HepG2 (cell line): ENCODE results near the gene CDA. TPM values are rescaled to one million over a fixed set of nuclear protein-coding genes. Genes with fewer than 3 reads are reported as not detected.

Experiments used
- AKAP8 ChIP-seq: sonication (generic); formaldehyde crosslinking; IDR thresholded peaks from 2 replicates; pipeline ENCODE4 v1.5.1; 2020; ENCODE audit warnings: mild to moderate bottlenecking, missing genetic modification reagents
- ARNT2 ChIP-seq: sonication (generic); formaldehyde crosslinking; IDR thresholded peaks from 2 replicates; pipeline ENCODE4 v1.8.0; 2022; ENCODE audit warnings: mild to moderate bottlenecking, low read depth, missing genetic modification reagents, moderate library complexity
- BRD4 ChIP-seq: sonication (generic); formaldehyde crosslinking; IDR thresholded peaks from 2 replicates; pipeline ENCODE4 v1.4.0; 2020; ENCODE audit warnings: missing genetic modification reagents
- HNF4G ChIP-seq, 2 experiments: sonication (generic) in 1 of 2; formaldehyde crosslinking in 1 of 2; IDR thresholded peaks; 2 replicates each; pipeline versions ENCODE4 v1.4.0 to v1.6.1; 2011 to 2020; ENCODE audit warnings: borderline replicate concordance in 2 of 2, low read depth in 2 of 2, mild to moderate bottlenecking in 2 of 2, low read length in 1 of 2, missing genetic modification reagents in 1 of 2, moderate library complexity in 1 of 2
- JDP2 ChIP-seq: sonication (generic); formaldehyde crosslinking; IDR thresholded peaks from 2 replicates; pipeline ENCODE4 v1.8.1; 2022; ENCODE audit warnings: missing genetic modification reagents, borderline replicate concordance
- MED13 ChIP-seq: sonication (generic); formaldehyde crosslinking; IDR thresholded peaks from 2 replicates; pipeline ENCODE4 v1.5.0; 2020; ENCODE audit warnings: missing genetic modification reagents
- MTA3 ChIP-seq: sonication (generic); formaldehyde crosslinking; IDR thresholded peaks from 2 replicates; pipeline ENCODE4 v1.4.0; 2020; ENCODE audit warnings: missing genetic modification reagents
- RNF219 ChIP-seq: sonication (generic); formaldehyde crosslinking; IDR thresholded peaks from 2 replicates; pipeline ENCODE4 v1.5.0; 2020; ENCODE audit warnings: mild to moderate bottlenecking, missing genetic modification reagents
- SOX13 ChIP-seq, 3 experiments: fragments of 450-650 bp in 1 of 3; sonication (generic) in 1 of 3; formaldehyde crosslinking in 1 of 3; IDR thresholded peaks in 2 of 3; conservative IDR thresholded peaks in 1 of 3; 2 replicates each; pipeline versions ENCODE4 v1.5.0 to v1.6.1; 2016 to 2020; ENCODE audit warnings: antibody characterized with exemption in 1 of 3, mild to moderate bottlenecking in 1 of 3, missing compliant biosample characterization in 1 of 3, missing genetic modification reagents in 1 of 3, moderate library complexity in 1 of 3
- SUZ12 ChIP-seq: fragments of 150-350 bp; IDR thresholded peaks from 2 replicates; pipeline ENCODE4 v1.6.1; 2014; ENCODE audit warnings: low read depth, low read length
- TARDBP ChIP-seq: sonication (generic); formaldehyde crosslinking; IDR thresholded peaks from 2 replicates; pipeline ENCODE4 v1.8.0; 2022; ENCODE audit warnings: mild to moderate bottlenecking, missing genetic modification reagents
- TCF12 ChIP-seq, 2 experiments: fragments of 450-650 bp in 1 of 2; sonication (generic) in 1 of 2; formaldehyde crosslinking in 1 of 2; IDR thresholded peaks; 2 replicates each; pipeline versions ENCODE4 v1.6.1 to v1.8.0; 2017 to 2022; ENCODE audit warnings: antibody characterized with exemption in 1 of 2, mild to moderate bottlenecking in 1 of 2, missing genetic modification reagents in 1 of 2, moderate library complexity in 1 of 2
- TCF7 ChIP-seq: sonication (generic); IDR thresholded peaks from 2 replicates; pipeline ENCODE4 v1.6.1; 2016; ENCODE audit warnings: antibody characterized with exemption, low read depth
- TFAP4 ChIP-seq: sonication (generic); IDR thresholded peaks from 2 replicates; pipeline ENCODE4 v1.6.1; 2016; ENCODE audit warnings: low read depth, borderline replicate concordance
- TGIF2 ChIP-seq: IDR thresholded peaks from 2 replicates; pipeline ENCODE4 v1.6.1; 2016; ENCODE audit warnings: control low read depth, missing compliant biosample characterization
- TRIM22 ChIP-seq: fragments of 450-650 bp; IDR thresholded peaks from 2 replicates; pipeline ENCODE4 v1.6.1; 2017
- ZBTB38 ChIP-seq: sonication (generic); formaldehyde crosslinking; IDR thresholded peaks from 2 replicates; pipeline ENCODE4 v1.5.1; 2020; ENCODE audit warnings: mild to moderate bottlenecking, missing genetic modification reagents
- ZBTB44 ChIP-seq: sonication (generic); formaldehyde crosslinking; IDR thresholded peaks from 2 replicates; pipeline ENCODE4 v1.4.0; 2020; ENCODE audit warnings: missing genetic modification reagents
- ZNF207 ChIP-seq: fragments of 450-650 bp; IDR thresholded peaks from 2 replicates; pipeline ENCODE4 v1.6.1; 2016; ENCODE audit warnings: antibody characterized with exemption, borderline replicate concordance
- ZNF234 ChIP-seq: sonication (generic); formaldehyde crosslinking; conservative IDR thresholded peaks from 2 replicates; pipeline ENCODE4 v1.5.1; 2020; ENCODE audit warnings: mild to moderate bottlenecking, missing genetic modification reagents
- ZNF484 ChIP-seq: sonication (generic); formaldehyde crosslinking; IDR thresholded peaks from 2 replicates; pipeline ENCODE4 v1.5.1; 2020; ENCODE audit warnings: mild to moderate bottlenecking, low read depth, missing genetic modification reagents, borderline replicate concordance
- ZNF724P ChIP-seq: sonication (generic); formaldehyde crosslinking; IDR thresholded peaks from 2 replicates; pipeline ENCODE4 v1.8.0; 2022; ENCODE audit warnings: missing genetic modification reagents, borderline replicate concordance
- ZNF782 ChIP-seq: sonication (generic); formaldehyde crosslinking; IDR thresholded peaks from 2 replicates; pipeline ENCODE4 v1.4.0; 2020; ENCODE audit warnings: missing genetic modification reagents, mild to moderate bottlenecking, borderline replicate concordance
- polyA plus RNA-seq, 8 experiments: library from polyadenylated mRNA; depleted of rRNA in 3 of 8; stranded (reverse) in 7 of 8; unstranded in 1 of 8; fragments of >200 nt; fragmentation: Illumina TruSeq in 4 of 8; extraction: Trizol in 4 of 8; gene quantifications; 2 replicates each; pipeline versions ENCODE4 v1.2.1 to v1.2.3, GENCODE V29; 2011 to 2016; ENCODE audit warnings: low read depth in 4 of 8, missing spikeins in 1 of 8, mixed read lengths in 1 of 8; ENCODE audit not compliant: insufficient read depth in 1 of 8
- total RNA-seq, 5 experiments: library from RNA; depleted of rRNA; stranded (reverse); fragments of >200 nt; fragmentation: Illumina TruSeq; extraction: Trizol; gene quantifications; 2 replicates each; pipeline ENCODE4 v1.2.3, GENCODE V29; 2016; ENCODE audit warnings: low read depth in 1 of 5

CDA gene
- total and polyA plus RNA-seq, 2 of the 13 experiments (the other 11 are each of a cell fraction or from before 2014, with no cell fraction given) = 0.66 to 2.1 TPM

GRCh38 chr1:20551945-20552727 lies 36.8 kb upstream of the CDA start, which contains the start of gene FAM43B (continued):
- TF ChIP-seq TFAP4 (no peak; the same call in 1 of the 2 replicates), HNF4G (IDR thresholded peaks at IDR 0.05; ENCODE audit: borderline replicate concordance, low read depth, low read length) (peak; percentile 17; the same call in 1 of the 2 replicates), HNF4G (CRISPR knock-in tag; IDR thresholded peaks at IDR 0.05; ENCODE audit: borderline replicate concordance, low read depth) (no peak), ZNF484 (CRISPR knock-in tag) (no peak), ZNF782 (CRISPR knock-in tag) (no peak), ZBTB38 (CRISPR knock-in tag) (no peak; the same call in 1 of the 2 replicates), TCF12 (IDR thresholded peaks at IDR 0.05) (no peak), TCF12 (CRISPR knock-in tag; IDR thresholded peaks at IDR 0.05) (no peak; the same call in 1 of the 2 replicates), ZNF207 (no peak), ZNF724P (no peak), AKAP8 (CRISPR knock-in tag) (0 out of 2 replicates have a peak, but pooled peaks have one; percentile 20), MED13 (CRISPR knock-in tag) (0 out of 2 replicates have a peak, but pooled peaks have one; percentile 53), ZBTB44 (no peak), RNF219 (CRISPR knock-in tag) (no peak), TGIF2 (CRISPR knock-in tag) (no peak), TCF7 (no peak), ARNT2 (CRISPR knock-in tag) (no peak), BRD4 (0 out of 2 replicates have a peak, but pooled peaks have one; percentile 59), ZNF234 (CRISPR knock-in tag) (no peak), JDP2 (CRISPR knock-in tag) (no peak), SUZ12 (no peak), MTA3 (CRISPR knock-in tag) (no peak), SOX13 (IDR thresholded peaks at IDR 0.05) (no peak), SOX13 (CRISPR knock-in tag; conservative IDR thresholded peaks at IDR 0.05 in 1 of 2, IDR thresholded peaks at IDR 0.05 in 1 of 2) (0 out of 4 replicates have a peak, but pooled peaks of 1 of the 2 experiments have one; percentile 2), TARDBP (CRISPR knock-in tag) (0 out of 2 replicates have a peak, but pooled peaks have one; percentile 31), TRIM22 (no peak)
